ENCODE data around the gene TRIM3.

Gene TRIM3

GRCh38 chr11:6481012-6481923 lies 7.5 kb upstream of the TRIM3 start, which contains the start of the genes ARFIP2 and TIMM10B:
Gene ARFIP2, minus strand, starts transcription at chr11:6481331. Its CDS starts 910 bp downstream, at chr11:6480421.
Gene TIMM10B, plus strand, starts transcription at chr11:6481501. Its CDS starts 16 bp downstream, at chr11:6481517.
- peaks cover 6 to 23% (median 21%) of the 10 kb centered on the region in 4 experiments for H3K4me1 ChIP-seq (ENCODE audit: control extremely low read depth in 1 of 4, control insufficient read depth in 4 of 4, insufficient read depth in 4 of 4, low read length in 3 of 4)
- no peaks in the 10 kb centered on the region for H3K9me3 ChIP-seq (ENCODE audit: control extremely low read depth in 1 of 5, control insufficient read depth in 4 of 5, insufficient read depth in 2 of 5, low read depth in 1 of 5, low read length in 4 of 5)
- CTCF ChIA-PET: interaction anchor here (0.8 to 5.1 kb wide), 11 partner anchors 9 to 224 kb away, joined by 3 to 19 read pairs (median 5); partner anchors contain the start of genes DNHD1 and HPX
- POLR2A ChIA-PET: interaction anchor here (1.3 to 1.5 kb wide), 3 partner anchors 12 to 131 kb away, joined by 4 to 6 read pairs (median 5); partner anchors contain the start of gene TAF10
- peak within 1 kb of the TSS; percentile 41 to 92 (median 78) for H3K4me3 ChIP-seq (ENCODE audit: control insufficient read depth in 1 of 7, extremely low read depth in 1 of 7, insufficient read depth in 4 of 7, low read depth in 2 of 7, low read length in 6 of 7)
- under 1% methylated on average over 60 of the region's 66 CpGs for WGBS (ENCODE audit: insufficient coverage)
- peak within 1 kb of the TSS; percentile 91 to 96 for H3K27ac ChIP-seq (ENCODE audit: insufficient read depth in 1 of 2, low read depth in 1 of 2, low read length in 2 of 2, poor library complexity in 1 of 2, severe bottlenecking in 2 of 2)
- peaks cover 17 to 66% (median 38%) of the 10 kb centered on the region in 4 experiments for H3K36me3 ChIP-seq (ENCODE audit: control insufficient read depth in 4 of 4, insufficient read depth in 4 of 4, low read length in 3 of 4)
- DNase-seq: peak; percentile 98 to 99 (median 99)
- no peaks in the 10 kb centered on the region for H3K27me3 ChIP-seq (replicated peaks in 2 of 5; ENCODE audit: control insufficient read depth in 4 of 5, insufficient read depth in 5 of 5, low read length in 4 of 5)

- no peaks in the 10 kb centered on the region for H3K9me3 ChIP-seq (ENCODE audit: control extremely low read depth in 1 of 5, control insufficient read depth in 4 of 5, insufficient read depth in 2 of 5, low read depth in 1 of 5, low read length in 4 of 5)
- H3K4me1 ChIP-seq (ENCODE audit: control extremely low read depth in 1 of 4, control insufficient read depth in 4 of 4, insufficient read depth in 4 of 4, low read length in 3 of 4): peaks cover 6 to 23% (median 21%) of the 10 kb centered on the region in 4 experiments
- no peak for DNase-seq
- POLR2A ChIA-PET: no interaction called here
- CTCF ChIA-PET: no interaction called here
- H3K4me3 ChIP-seq (ENCODE audit: control insufficient read depth in 1 of 7, extremely low read depth in 1 of 7, insufficient read depth in 4 of 7, low read depth in 2 of 7, low read length in 6 of 7): peak overlapping the region; percentile 41 to 92 (median 78)
- H3K27ac ChIP-seq (ENCODE audit: insufficient read depth in 1 of 2, low read depth in 1 of 2, low read length in 2 of 2, poor library complexity in 1 of 2, severe bottlenecking in 2 of 2): peak overlapping the region; percentile 91 to 96
- H3K36me3 ChIP-seq (ENCODE audit: control insufficient read depth in 4 of 4, insufficient read depth in 4 of 4, low read length in 3 of 4): peaks cover 16 to 57% (median 36%) of the 10 kb centered on the region in 4 experiments
- H3K27me3 ChIP-seq (replicated peaks in 2 of 5; ENCODE audit: control insufficient read depth in 4 of 5, insufficient read depth in 5 of 5, low read length in 4 of 5): no peaks in the 10 kb centered on the region
- 84% methylated on average over 9 of the region's 9 CpGs for whole genome bisulfite sequencing (ENCODE audit: insufficient coverage)
These were observed 6.7 kb upstream of the TRIM3 start for GRCh38 chr11:6480299-6480914.

- 96% methylated on average over 4 of the region's 4 CpGs for WGBS (ENCODE audit: insufficient coverage)
- peaks cover 0 to 29% (median 26%) of the 10 kb centered on the region in 4 experiments for H3K4me1 ChIP-seq (ENCODE audit: control extremely low read depth in 1 of 4, control insufficient read depth in 4 of 4, insufficient read depth in 4 of 4, low read length in 3 of 4)
- no peak for DNase-seq
- no peaks in the 10 kb centered on the region for H3K9me3 ChIP-seq (ENCODE audit: control extremely low read depth in 1 of 5, control insufficient read depth in 4 of 5, insufficient read depth in 2 of 5, low read depth in 1 of 5, low read length in 4 of 5)
- no peak overlapping the region for H3K4me3 ChIP-seq (ENCODE audit: control insufficient read depth in 1 of 7, extremely low read depth in 1 of 7, insufficient read depth in 4 of 7, low read depth in 2 of 7, low read length in 6 of 7)
- peaks cover 5 to 32% (median 19%) of the 10 kb centered on the region in 4 experiments for H3K36me3 ChIP-seq (ENCODE audit: control insufficient read depth in 4 of 4, insufficient read depth in 4 of 4, low read length in 3 of 4)
- ChIA-PET CTCF (interaction anchor here (0.8 to 4.5 kb wide), 3 partner anchors 31 to 98 kb away, joined by 3 to 24 read pairs (median 3); no protein-coding TSS in a partner anchor), POLR2A (no interaction called here)
- no peaks in the 10 kb centered on the region for H3K27me3 ChIP-seq (replicated peaks in 2 of 5; ENCODE audit: control insufficient read depth in 4 of 5, insufficient read depth in 5 of 5, low read length in 4 of 5)
- no peak overlapping the region for H3K27ac ChIP-seq (ENCODE audit: insufficient read depth in 1 of 2, low read depth in 1 of 2, low read length in 2 of 2, poor library complexity in 1 of 2, severe bottlenecking in 2 of 2)
These were observed 2.8 kb upstream of the TRIM3 start for GRCh38 chr11:6476571-6476970.

GRCh38 chr11:6475936-6476335 lies 2.2 kb upstream of the TRIM3 start:
- Histone ChIP-seq H3K4me1 (ENCODE audit: control extremely low read depth in 1 of 4, control insufficient read depth in 4 of 4, insufficient read depth in 4 of 4, low read length in 3 of 4) (peaks cover 4 to 33% (median 26%) of the 10 kb centered on the region in 4 experiments), H3K9me3 (ENCODE audit: control extremely low read depth in 1 of 5, control insufficient read depth in 4 of 5, insufficient read depth in 2 of 5, low read depth in 1 of 5, low read length in 4 of 5) (no peaks in the 10 kb centered on the region), H3K27ac (ENCODE audit: insufficient read depth in 1 of 2, low read depth in 1 of 2, low read length in 2 of 2, poor library complexity in 1 of 2, severe bottlenecking in 2 of 2) (no peak overlapping the region), H3K4me3 (ENCODE audit: control insufficient read depth in 1 of 7, extremely low read depth in 1 of 7, insufficient read depth in 4 of 7, low read depth in 2 of 7, low read length in 6 of 7) (no peak overlapping the region), H3K27me3 (replicated peaks in 2 of 5; ENCODE audit: control insufficient read depth in 4 of 5, insufficient read depth in 5 of 5, low read length in 4 of 5) (no peaks in the 10 kb centered on the region), H3K36me3 (ENCODE audit: control insufficient read depth in 4 of 4, insufficient read depth in 4 of 4, low read length in 3 of 4) (peaks cover 5 to 32% (median 19%) of the 10 kb centered on the region in 4 experiments)
- 96% methylated on average over 3 of the region's 5 CpGs for WGBS (ENCODE audit: insufficient coverage)
- ChIA-PET POLR2A (no interaction called here), CTCF (interaction anchor here (0.6 to 4.5 kb wide), 4 partner anchors 31 to 98 kb away, joined by 3 to 24 read pairs (median 4); no protein-coding TSS in a partner anchor)
- peak in 1 of 3 donors; percentile 27 for DNase-seq

- Histone ChIP-seq H3K36me3 (ENCODE audit: control insufficient read depth in 4 of 4, insufficient read depth in 4 of 4, low read length in 3 of 4) (peaks cover 5 to 32% (median 19%) of the 10 kb centered on the region in 4 experiments), H3K27ac (ENCODE audit: insufficient read depth in 1 of 2, low read depth in 1 of 2, low read length in 2 of 2, poor library complexity in 1 of 2, severe bottlenecking in 2 of 2) (no peak overlapping the region), H3K4me1 (ENCODE audit: control extremely low read depth in 1 of 4, control insufficient read depth in 4 of 4, insufficient read depth in 4 of 4, low read length in 3 of 4) (peaks cover 7 to 31% (median 23%) of the 10 kb centered on the region in 4 experiments), H3K4me3 (ENCODE audit: control insufficient read depth in 1 of 7, extremely low read depth in 1 of 7, insufficient read depth in 4 of 7, low read depth in 2 of 7, low read length in 6 of 7) (no peak overlapping the region), H3K9me3 (ENCODE audit: control extremely low read depth in 1 of 5, control insufficient read depth in 4 of 5, insufficient read depth in 2 of 5, low read depth in 1 of 5, low read length in 4 of 5) (no peaks in the 10 kb centered on the region), H3K27me3 (replicated peaks in 2 of 5; ENCODE audit: control insufficient read depth in 4 of 5, insufficient read depth in 5 of 5, low read length in 4 of 5) (no peaks in the 10 kb centered on the region)
- WGBS (ENCODE audit: insufficient coverage): 86% methylated on average over 2 of the region's 3 CpGs
- ChIA-PET CTCF (interaction anchor here (0.6 to 4.5 kb wide), 4 partner anchors 15 to 97 kb away, joined by 3 to 24 read pairs (median 8); no protein-coding TSS in a partner anchor), POLR2A (no interaction called here)
- DNase-seq: no peak
These were observed 1.2 kb upstream of the TRIM3 start for GRCh38 chr11:6474806-6475500.

GRCh38 chr11:6474413-6474792 lies 662 bp upstream of the TRIM3 start:
- Histone ChIP-seq H3K27me3 (replicated peaks in 2 of 5; ENCODE audit: control insufficient read depth in 4 of 5, insufficient read depth in 5 of 5, low read length in 4 of 5) (no peaks in the 10 kb centered on the region), H3K4me1 (ENCODE audit: control extremely low read depth in 1 of 4, control insufficient read depth in 4 of 4, insufficient read depth in 4 of 4, low read length in 3 of 4) (peaks cover 8 to 33% (median 24%) of the 10 kb centered on the region in 4 experiments), H3K36me3 (ENCODE audit: control insufficient read depth in 4 of 4, insufficient read depth in 4 of 4, low read length in 3 of 4) (peaks cover 5 to 29% (median 19%) of the 10 kb centered on the region in 4 experiments), H3K4me3 (ENCODE audit: control insufficient read depth in 1 of 7, extremely low read depth in 1 of 7, insufficient read depth in 4 of 7, low read depth in 2 of 7, low read length in 6 of 7) (peak overlapping the region; percentile 27 to 79 (median 66)), H3K9me3 (ENCODE audit: control extremely low read depth in 1 of 5, control insufficient read depth in 4 of 5, insufficient read depth in 2 of 5, low read depth in 1 of 5, low read length in 4 of 5) (no peaks in the 10 kb centered on the region), H3K27ac (ENCODE audit: insufficient read depth in 1 of 2, low read depth in 1 of 2, low read length in 2 of 2, poor library complexity in 1 of 2, severe bottlenecking in 2 of 2) (no peak overlapping the region)
- POLR2A ChIA-PET: no interaction called here
- WGBS (ENCODE audit: insufficient coverage): 63% methylated on average over 1 of the region's 7 CpGs
- peak in 1 of 3 donors; percentile 44 for DNase-seq
- CTCF ChIA-PET: interaction anchor here (1.5 to 4.5 kb wide), 3 partner anchors 16 to 96 kb away, joined by 3 to 24 read pairs (median 13); no protein-coding TSS in a partner anchor
